SJCRH30 (cell line): ENCODE results near the gene MLST8. TPM values are rescaled to one million over a fixed set of nuclear protein-coding genes. Genes with fewer than 3 reads are reported as not detected.

ENCODE experiments used
- DNase-seq, 2 experiments: peaks; one replicate each; pipeline ENCODE4 v3.0.0-alpha.2; 2015 to 2020
- H3K27ac ChIP-seq: fragments of 250-450 bp; sonication (Bioruptor Pico); 2 replicates; pipeline ENCODE4 v1.5.1; 2020; ENCODE audit warnings: mild to moderate bottlenecking, moderate library complexity
- H3K27me3 ChIP-seq: fragments of 250-450 bp; sonication (Bioruptor Pico); 2 replicates; pipeline ENCODE4 v1.5.1; 2020; ENCODE audit warnings: mild to moderate bottlenecking, moderate library complexity
- H3K36me3 ChIP-seq: fragments of 250-450 bp; sonication (Bioruptor Pico); 2 replicates; pipeline ENCODE4 v1.5.1; 2020; ENCODE audit warnings: mild to moderate bottlenecking, moderate library complexity
- H3K4me1 ChIP-seq: fragments of 250-450 bp; sonication (Bioruptor Pico); 2 replicates; pipeline ENCODE4 v1.5.1; 2020; ENCODE audit warnings: mild to moderate bottlenecking, moderate library complexity
- H3K4me3 ChIP-seq: fragments of 250-450 bp; sonication (Bioruptor Pico); 2 replicates; pipeline ENCODE4 v1.5.1; 2020; ENCODE audit warnings: mild to moderate bottlenecking, moderate library complexity
- H3K9me3 ChIP-seq: fragments of 250-450 bp; sonication (Bioruptor Pico); replicated peaks from 2 replicates; pipeline ENCODE4 v1.5.1; 2020; ENCODE audit warnings: mild to moderate bottlenecking, moderate library complexity
- total RNA-seq: library from RNA; depleted of rRNA; stranded (reverse); fragments of >200 nt; shearing (Covaris generic); gene quantifications from 2 replicates; pipeline ENCODE4 v1.2.3, GENCODE V29; 2014

MLST8 gene
- total RNA-seq, 1 experiment from 2014 or later, result 32.8 TPM

- Histone ChIP-seq H3K27ac (no peak overlapping the region), H3K27me3 (no peaks in the 10 kb centered on the region), H3K4me1 (peaks cover 4% of the 10 kb centered on the region; the same call in 1 of the 2 replicates), H3K4me3 (no peak overlapping the region), H3K36me3 (peaks cover 12% of the 10 kb centered on the region), H3K9me3 (no peaks in the 10 kb centered on the region)
- DNase-seq, result no peak
Measured at GRCh38 chr16:2167068-2167638, 38.1 kb upstream of the MLST8 start.

- no peaks in the 10 kb centered on the region for H3K9me3 ChIP-seq
- peak in 1 of 2 experiments; percentile 47 for DNase-seq
- no peaks in the 10 kb centered on the region for H3K27me3 ChIP-seq
- peaks cover 4% of the 10 kb centered on the region; the same call in 1 of the 2 replicates for H3K4me1 ChIP-seq
- H3K27ac ChIP-seq, result peak overlapping the region; percentile 32; the same call in 1 of the 2 replicates
- H3K36me3 ChIP-seq, result peaks cover 13% of the 10 kb centered on the region
- no peak overlapping the region for H3K4me3 ChIP-seq
Measured at GRCh38 chr16:2170080-2170479, 35.2 kb upstream of the MLST8 start.

GRCh38 chr16:2170587-2171435 lies 34.4 kb upstream of the MLST8 start:
- Histone ChIP-seq H3K9me3 (no peaks in the 10 kb centered on the region), H3K27ac (peak overlapping the region; percentile 32; the same call in 1 of the 2 replicates), H3K4me1 (peaks cover 4% of the 10 kb centered on the region; the same call in 1 of the 2 replicates), H3K36me3 (peaks cover 20% of the 10 kb centered on the region), H3K27me3 (no peaks in the 10 kb centered on the region), H3K4me3 (no peak overlapping the region)
- DNase-seq, result no peak

GRCh38 chr16:2171601-2172178 lies 33.6 kb upstream of the MLST8 start:
- Histone ChIP-seq H3K36me3 (peaks cover 20% of the 10 kb centered on the region), H3K4me1 (peaks cover 4% of the 10 kb centered on the region; the same call in 1 of the 2 replicates), H3K27ac (no peak overlapping the region), H3K9me3 (no peaks in the 10 kb centered on the region), H3K27me3 (no peaks in the 10 kb centered on the region), H3K4me3 (no peak overlapping the region)
- no peak for DNase-seq

GRCh38 chr16:2172688-2173335 lies 32.4 kb upstream of the MLST8 start:
- Histone ChIP-seq H3K36me3 (peaks cover 25% of the 10 kb centered on the region), H3K4me1 (peaks cover 4% of the 10 kb centered on the region; the same call in 1 of the 2 replicates), H3K9me3 (no peaks in the 10 kb centered on the region), H3K27me3 (no peaks in the 10 kb centered on the region), H3K4me3 (no peak overlapping the region), H3K27ac (no peak overlapping the region)
- no peak for DNase-seq

- H3K4me1 ChIP-seq, result peaks cover 4% of the 10 kb centered on the region; the same call in 1 of the 2 replicates
- H3K27ac ChIP-seq, result no peak overlapping the region
- no peaks in the 10 kb centered on the region for H3K27me3 ChIP-seq
- peaks cover 27% of the 10 kb centered on the region for H3K36me3 ChIP-seq
- no peak overlapping the region for H3K4me3 ChIP-seq
- H3K9me3 ChIP-seq, result no peaks in the 10 kb centered on the region
- no peak for DNase-seq
Measured at GRCh38 chr16:2173366-2173765, 31.9 kb upstream of the MLST8 start.

- H3K27ac ChIP-seq, result no peak overlapping the region
- peaks cover 4% of the 10 kb centered on the region; the same call in 1 of the 2 replicates for H3K4me1 ChIP-seq
- no peaks in the 10 kb centered on the region for H3K27me3 ChIP-seq
- H3K9me3 ChIP-seq, result no peaks in the 10 kb centered on the region
- H3K4me3 ChIP-seq, result no peak overlapping the region
- DNase-seq, result no peak
- H3K36me3 ChIP-seq, result peaks cover 27% of the 10 kb centered on the region
Measured at GRCh38 chr16:2173916-2174315, 31.3 kb upstream of the MLST8 start.

- Histone ChIP-seq H3K27me3 (no peaks in the 10 kb centered on the region), H3K36me3 (peaks cover 27% of the 10 kb centered on the region), H3K4me3 (no peak overlapping the region), H3K27ac (no peak overlapping the region), H3K4me1 (peaks cover 2% of the 10 kb centered on the region; the same call in 1 of the 2 replicates), H3K9me3 (no peaks in the 10 kb centered on the region)
- no peak for DNase-seq
Measured at GRCh38 chr16:2174396-2175131, 30.7 kb upstream of the MLST8 start.

- no peak for DNase-seq
- no peaks in the 10 kb centered on the region for H3K4me1 ChIP-seq
- no peak overlapping the region for H3K4me3 ChIP-seq
- H3K27me3 ChIP-seq, result no peaks in the 10 kb centered on the region
- H3K9me3 ChIP-seq, result no peaks in the 10 kb centered on the region
- no peak overlapping the region for H3K27ac ChIP-seq
- peaks cover 27% of the 10 kb centered on the region for H3K36me3 ChIP-seq
Measured at GRCh38 chr16:2175454-2175853, 29.8 kb upstream of the MLST8 start.

- Histone ChIP-seq H3K27me3 (no peaks in the 10 kb centered on the region), H3K9me3 (no peaks in the 10 kb centered on the region), H3K36me3 (peaks cover 27% of the 10 kb centered on the region), H3K4me1 (peaks cover 2% of the 10 kb centered on the region; the same call in 1 of the 2 replicates), H3K27ac (no peak overlapping the region), H3K4me3 (no peak overlapping the region)
- no peak for DNase-seq
Measured at GRCh38 chr16:2176047-2176446, 29.2 kb upstream of the MLST8 start.

GRCh38 chr16:2177101-2177500 lies 28.2 kb upstream of the MLST8 start:
- no peak overlapping the region for H3K4me3 ChIP-seq

GRCh38 chr16:2177561-2177960 lies 27.7 kb upstream of the MLST8 start:
- H3K27ac ChIP-seq, result no peak overlapping the region
- DNase-seq, result no peak
- peaks cover 6% of the 10 kb centered on the region; the same call in 1 of the 2 replicates for H3K4me1 ChIP-seq
- no peaks in the 10 kb centered on the region for H3K27me3 ChIP-seq
- H3K36me3 ChIP-seq, result peaks cover 23% of the 10 kb centered on the region
- H3K9me3 ChIP-seq, result no peaks in the 10 kb centered on the region
- no peak overlapping the region for H3K4me3 ChIP-seq

More at GRCh38 chr16:2177101-2177500, 28.2 kb upstream of the MLST8 start:
- H3K4me1 ChIP-seq, result peaks cover 6% of the 10 kb centered on the region; the same call in 1 of the 2 replicates
- H3K36me3 ChIP-seq, result peaks cover 23% of the 10 kb centered on the region
- DNase-seq, result no peak
- no peaks in the 10 kb centered on the region for H3K27me3 ChIP-seq
- no peak overlapping the region for H3K27ac ChIP-seq
- no peaks in the 10 kb centered on the region for H3K9me3 ChIP-seq

- Histone ChIP-seq H3K36me3 (peaks cover 19% of the 10 kb centered on the region), H3K4me1 (peaks cover 6% of the 10 kb centered on the region; the same call in 1 of the 2 replicates), H3K4me3 (no peak overlapping the region), H3K9me3 (no peaks in the 10 kb centered on the region), H3K27ac (no peak overlapping the region), H3K27me3 (no peaks in the 10 kb centered on the region)
- DNase-seq, result no peak
Measured at GRCh38 chr16:2178321-2179106, 26.7 kb upstream of the MLST8 start.
